ENCODE measurements around the gene PKP1.

The PKP1 gene

DNA sequence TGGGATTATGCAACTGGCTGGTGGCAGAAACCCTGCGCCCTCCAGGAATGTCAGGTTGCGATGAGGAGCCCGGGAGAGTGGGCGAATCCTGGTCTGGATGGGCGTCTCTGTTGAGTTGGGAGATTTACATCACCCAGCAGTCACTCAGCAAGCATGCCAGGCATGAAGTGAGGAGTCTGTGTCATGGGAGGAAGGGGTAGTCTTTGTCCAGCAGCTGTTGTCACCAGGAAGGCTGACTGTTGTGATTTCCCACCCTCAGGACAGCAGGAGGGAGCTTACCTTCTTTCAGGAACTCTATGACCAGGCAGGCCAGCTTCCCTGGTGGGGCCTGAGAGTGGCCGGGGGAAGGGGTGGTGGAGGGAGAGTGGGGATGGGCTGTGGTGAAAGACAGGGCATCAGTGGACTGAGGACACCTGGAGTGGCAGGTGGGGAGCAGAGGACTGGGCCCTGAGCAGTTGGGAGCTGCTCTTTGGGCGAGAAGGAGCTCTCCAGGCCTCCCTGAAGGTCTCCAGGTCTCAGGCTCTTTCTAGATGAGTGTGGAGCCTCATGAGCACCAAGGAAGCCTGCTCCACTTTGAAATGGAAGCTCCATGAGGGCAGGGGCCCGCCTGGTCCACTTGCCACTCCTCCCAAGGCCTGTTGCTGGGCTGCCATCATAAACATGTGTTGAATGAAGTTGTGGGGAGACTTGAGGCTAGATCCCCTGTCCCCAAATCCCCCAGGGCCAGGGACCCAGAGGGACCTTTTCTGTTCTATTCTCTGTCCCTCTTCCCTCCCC is 21.3 kb upstream of the PKP1 start:
- DNase-seq: no peak

DNA sequence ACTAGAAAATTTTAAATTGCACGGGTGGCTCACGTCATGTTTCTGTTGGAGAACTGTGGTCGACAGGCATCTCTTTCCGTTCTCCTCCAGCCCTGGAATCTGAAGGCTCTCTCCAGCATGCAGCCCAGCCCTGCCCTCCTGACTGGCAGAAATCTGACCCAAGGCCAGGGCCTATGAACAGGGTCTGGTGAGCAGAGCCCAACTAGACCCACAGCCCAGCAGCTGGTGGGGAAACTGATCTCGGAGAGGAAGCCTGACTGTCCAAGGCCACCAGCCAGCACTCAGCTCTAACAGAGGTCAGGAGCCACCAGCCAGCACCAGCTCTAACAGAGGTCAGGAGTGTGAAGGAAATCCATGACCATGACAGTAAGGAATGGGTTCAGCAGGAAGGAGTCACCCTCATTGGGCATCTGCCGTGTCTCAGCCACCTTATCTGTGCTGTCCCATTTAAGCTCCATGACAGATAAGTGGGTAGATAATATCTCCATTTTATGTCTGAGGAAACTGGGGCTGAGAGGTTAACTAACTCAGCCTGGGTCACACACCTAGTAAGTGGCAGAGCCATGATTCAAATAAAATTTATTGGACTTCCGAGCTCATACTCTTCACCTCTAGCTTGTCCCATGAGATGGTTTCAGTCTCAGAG is 20.2 kb upstream of the PKP1 start:
- no peak for DNase-seq

DNA sequence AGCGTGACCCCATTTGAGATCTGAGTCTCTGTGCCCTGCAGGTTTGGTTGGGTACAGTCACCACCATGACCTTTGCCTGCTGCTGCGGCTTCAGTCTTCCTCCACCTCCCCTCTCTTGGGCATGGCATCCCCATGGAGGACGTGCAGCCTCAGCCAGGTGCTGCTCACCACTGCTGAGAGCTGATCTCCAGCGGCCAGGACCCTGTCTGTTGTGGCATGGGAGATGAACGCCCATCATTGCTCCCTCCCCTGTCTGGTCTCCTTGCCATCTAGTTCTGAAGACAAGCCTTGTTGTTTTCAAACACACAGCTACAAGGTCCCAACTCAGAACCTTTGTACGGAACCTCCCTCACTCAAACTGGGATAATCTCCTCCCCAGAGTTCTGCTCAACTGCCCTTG is 19.2 kb upstream of the PKP1 start:
- DNase-seq: no peak

DNA sequence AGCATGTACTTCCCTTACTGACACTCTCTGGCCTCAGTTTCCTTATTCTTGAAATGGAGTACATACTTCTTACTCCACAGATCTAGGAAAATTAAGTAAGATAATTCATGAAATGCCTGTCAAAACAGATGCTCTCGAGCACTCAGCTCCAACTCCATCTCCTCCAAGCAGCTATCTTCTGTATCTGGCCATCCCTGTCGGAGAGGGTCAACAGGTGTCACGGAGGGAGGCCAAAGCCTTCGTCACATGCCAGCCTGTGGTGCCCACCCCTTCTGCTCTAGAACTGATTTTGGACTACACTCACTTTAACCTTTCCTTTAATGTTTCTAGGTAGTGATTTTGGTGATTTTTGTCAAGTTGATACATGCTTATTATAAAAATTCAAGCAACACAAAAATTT is 18.8 kb upstream of the PKP1 start:
- DNase-seq: no peak

DNA sequence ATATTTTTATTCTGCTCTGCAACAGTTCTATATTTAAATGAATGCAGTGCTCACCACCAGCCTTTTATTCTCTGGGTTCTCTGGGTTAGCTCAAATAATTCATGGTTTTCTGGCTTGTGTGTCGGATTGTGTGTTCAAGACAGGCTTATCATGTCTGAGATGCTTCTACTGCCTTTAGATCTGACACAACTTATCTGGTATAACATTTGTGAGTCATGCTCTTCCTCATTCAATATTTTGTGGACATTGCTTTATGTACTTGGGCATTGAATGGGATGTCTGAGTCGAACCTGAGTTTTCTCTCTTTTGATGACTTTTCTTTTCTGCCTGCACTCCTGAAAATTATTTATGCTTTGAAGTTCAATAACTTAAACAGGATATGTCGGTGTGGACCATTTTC is 17.6 kb upstream of the PKP1 start:
- no peak for DNase-seq

DNA sequence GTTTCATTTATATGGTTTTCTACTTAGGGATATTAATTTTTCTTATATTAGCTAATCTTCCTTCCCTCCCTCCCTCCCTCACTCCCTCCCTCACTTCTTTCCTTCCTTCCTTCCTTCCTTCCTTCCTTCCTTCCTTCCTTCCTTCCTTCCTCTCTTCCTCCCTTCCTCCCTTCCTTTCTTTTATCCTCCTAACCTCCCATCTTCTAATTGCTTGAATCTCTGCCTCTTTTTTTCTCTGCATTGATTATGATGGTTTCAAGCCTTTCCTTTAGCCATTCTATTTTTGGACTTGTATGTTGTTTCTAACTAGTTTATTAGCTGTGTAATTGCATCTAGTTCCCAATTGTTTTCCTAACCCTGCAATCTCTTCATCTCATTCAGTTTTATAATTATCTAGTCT is 17.0 kb upstream of the PKP1 start:
- DNase-seq: no peak

DNA sequence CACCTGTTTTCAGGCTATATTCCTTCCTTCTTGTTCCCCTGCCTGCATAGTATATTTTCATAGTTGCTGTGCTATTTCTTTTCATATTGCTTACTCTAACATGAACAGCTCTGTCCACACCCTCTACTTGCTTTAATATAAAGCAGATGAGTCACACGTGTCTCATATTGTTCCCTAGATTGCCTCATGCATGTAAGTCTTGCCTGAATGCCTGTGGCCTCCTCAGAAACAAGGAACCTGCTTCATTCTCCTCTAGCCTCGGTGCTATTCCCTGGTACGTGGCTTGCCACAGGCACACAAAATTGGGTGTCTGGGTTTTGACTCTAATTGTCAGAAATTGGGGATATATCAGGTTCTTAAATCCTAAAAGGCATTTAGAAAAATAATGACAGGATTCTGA is 16.5 kb upstream of the PKP1 start:
- DNase-seq: no peak

DNA sequence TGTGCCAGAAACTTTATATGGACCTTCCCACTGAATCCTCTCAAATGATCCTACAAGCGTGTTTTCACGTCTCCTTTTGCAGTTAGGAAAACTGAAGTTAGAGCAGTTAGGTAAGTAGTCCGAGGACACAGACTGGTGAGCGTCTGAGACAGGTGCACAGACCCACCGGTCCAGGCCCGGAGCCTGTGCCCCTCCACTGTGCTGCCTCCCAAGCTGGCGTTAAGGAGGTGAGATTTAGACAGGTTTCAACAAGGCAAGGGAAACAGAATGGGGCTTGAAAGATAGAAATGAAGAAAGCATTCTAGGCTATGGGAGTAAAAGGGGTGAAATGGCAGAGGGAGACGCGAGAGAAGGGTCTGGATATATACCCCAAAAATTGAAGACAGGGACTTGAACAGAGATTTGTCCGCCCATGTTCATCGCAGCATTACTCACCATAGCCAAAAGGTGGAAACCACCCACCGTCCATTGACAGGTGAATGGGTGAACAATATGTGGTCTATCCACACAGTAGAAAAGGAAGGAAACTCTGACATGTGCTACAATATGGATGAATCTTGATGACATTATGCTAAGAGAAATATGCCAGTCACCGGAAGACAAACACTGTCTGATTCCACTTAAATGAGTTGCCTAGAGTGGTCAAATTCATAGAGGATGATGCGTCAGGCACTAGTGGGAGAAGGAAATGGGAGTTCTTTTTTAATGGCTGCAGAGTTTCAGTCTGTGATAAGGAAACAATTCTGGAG is 15.7 kb upstream of the PKP1 start:
- DNase-seq: no peak

DNA sequence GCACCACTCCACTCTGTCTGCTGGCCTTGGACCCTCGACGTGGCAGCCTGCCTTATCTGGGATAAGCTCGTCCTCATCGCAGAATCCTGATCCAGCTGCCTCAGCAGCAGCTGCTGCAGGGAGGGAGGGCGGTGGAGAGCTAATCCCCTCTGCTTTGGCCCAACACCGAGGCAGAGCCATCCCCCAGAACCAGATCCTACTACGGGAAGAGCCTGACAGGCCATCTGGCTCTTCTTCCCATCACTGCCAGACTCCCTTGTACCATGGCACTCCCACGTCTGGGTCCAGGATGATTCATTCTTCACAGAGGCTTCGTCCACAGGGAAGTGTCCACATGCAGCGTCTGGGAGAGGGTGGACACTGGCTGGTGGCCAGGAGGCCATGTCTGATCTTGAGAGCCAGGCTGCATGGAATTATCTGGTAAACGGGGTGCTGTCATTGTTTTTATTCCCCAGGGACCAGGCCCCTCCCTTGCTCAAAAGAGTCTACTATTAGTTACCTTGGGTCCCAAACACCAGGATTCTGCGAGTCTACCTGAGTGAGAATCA is 14.6 kb upstream of the PKP1 start:
- DNase-seq: no peak

DNA sequence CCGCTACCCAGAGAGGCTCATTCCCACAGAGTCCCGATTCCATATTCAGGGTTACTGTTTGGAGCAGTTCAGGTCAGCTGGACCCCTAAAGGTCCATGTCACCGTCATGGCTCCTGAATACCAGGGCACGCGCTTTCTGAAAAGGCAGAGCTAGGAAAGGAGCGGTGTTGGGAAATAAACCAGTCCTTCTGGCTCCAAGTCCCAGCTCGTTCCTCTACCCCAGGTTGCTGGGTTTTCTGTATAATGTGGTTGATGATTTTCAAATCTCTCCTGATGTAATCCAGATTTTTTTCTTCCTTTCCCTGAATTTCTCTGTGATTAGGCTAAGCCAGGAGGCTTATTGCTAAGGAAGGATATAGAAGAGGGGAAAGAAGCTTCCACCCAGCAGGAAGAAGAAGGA is 14.0 kb upstream of the PKP1 start:
- DNase-seq: no peak

DNA sequence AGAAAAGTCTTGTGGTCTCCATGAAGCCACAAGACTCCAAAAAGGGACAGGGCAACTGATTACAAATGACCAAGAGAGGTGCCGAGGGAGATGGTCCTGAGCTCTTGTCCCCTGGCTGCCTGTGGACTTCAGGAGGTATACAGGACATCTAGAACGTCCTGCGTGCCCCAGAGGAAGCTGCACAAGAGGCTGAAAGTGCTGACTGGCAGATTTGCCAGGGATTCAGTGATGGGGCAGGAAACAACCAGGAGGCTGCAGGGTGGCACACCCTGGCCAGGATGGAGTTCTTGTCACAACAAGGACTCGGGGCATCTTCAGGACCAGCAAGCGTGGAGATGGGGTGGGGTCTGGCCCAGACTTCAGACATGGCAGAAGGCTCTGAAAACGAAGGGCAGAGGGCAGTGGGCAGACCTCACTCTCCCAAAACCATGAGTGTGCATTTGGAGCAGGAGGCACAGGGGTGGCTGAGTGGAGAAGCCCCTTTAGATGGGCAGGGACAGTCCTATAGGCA is 13.4 kb upstream of the PKP1 start:
- no peak for DNase-seq

DNA sequence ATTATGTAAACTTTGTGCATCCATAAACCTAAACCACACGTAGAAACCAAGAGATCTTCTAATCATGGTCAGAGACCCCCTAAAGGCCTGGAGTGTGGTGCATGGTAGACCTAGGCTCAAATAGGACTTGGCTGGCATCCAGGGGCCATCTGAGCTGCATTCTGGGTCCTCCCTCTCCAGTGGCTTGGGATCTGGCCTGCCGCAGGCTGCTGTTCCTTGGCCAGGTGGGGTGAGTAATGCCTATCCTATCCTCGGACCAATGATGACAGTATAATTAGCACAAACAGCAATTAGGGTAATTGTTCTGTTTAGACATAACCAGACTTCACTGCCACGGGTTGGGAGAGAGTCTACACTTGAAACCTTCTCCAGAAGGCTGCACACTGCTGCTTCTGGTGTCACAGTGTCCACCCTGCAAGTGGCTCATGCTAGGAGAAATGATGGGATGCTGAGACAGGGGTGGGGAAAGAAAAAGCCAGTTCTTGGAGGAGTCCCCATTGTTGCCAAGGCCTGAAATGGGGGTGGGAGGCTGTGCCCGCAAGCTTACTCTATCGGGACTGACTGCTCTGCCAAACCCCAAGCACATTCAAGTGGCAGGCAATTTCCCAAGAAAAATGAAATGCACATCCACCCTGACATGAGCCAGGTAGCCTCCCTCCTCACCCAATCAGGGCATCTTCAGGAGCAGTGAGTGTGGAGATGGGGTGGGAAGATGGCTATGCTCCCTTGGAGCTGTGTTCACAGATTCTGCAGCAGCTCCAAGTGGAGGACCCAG is 12.5 kb upstream of the PKP1 start:
- DNase-seq: no peak

DNA sequence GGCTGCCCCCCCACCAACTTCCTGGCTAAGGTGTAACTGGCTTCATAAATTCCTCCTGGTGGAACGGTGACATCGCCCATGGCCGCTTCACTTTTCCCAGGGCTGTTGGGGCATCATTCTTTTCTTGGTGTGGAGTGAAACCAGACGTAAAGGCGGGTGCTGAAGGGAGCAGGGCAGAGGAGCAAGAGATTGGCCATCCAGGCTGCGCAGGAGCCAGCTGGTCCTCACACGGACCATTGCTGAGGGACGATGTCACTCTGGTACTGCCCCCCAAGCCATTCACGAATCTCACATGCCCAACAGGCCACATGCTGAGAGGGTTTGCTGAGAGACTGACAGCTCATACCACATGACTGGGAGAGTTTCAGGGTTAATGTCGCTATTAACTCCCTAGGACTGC is 10.5 kb upstream of the PKP1 start:
- DNase-seq: no peak

DNA sequence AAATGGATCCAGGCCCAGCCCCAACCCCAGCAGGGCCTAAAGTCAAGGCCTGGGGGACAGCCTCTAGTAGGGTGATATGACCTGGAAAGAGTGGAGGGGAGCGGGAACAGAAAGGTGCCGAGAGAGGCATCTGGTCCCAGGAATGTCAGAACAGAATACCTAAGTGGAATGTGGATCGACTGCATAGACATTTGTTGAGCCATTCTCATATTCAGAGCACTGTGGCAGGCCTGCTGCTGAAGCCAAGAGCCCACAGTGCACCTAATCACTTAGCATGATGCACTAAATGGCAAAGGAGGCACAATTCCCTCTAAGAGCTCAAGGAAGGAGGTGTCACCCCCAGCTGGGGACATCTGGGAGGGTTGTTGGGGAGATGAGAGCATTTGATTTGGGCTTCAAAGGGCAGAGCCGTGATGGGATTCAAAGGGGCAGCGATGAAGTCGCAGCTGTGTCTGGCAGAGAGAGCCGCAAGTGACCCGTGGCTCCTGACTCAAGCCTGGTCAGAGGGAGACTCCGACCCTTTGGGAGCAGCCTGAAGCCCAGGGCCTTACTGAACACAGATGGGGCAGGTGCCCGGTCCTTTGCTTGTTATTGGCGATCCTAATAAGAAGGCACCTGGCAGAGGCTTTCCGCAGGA is 8.6 kb upstream of the PKP1 start:
- DNase-seq: no peak

DNA sequence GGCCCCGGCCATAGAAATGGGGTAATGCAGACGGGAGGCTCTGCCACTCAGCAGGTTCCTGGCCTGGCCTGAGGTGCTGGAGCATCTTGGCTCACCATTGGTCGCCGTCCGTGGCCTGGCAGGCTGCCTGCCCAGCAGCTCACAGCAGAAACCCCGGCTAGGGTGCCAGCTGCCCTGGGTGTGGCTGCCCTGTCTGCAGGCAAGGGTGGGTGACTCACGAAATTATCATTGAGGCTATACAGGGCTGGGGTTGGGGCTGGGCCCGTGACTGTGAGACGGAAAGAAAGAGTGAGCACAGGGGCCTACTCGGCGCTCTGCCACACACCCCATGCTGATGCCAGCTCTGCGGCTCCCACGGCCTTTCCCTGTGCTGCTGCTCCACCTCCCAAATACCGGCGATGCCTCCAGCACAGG is 8.0 kb upstream of the PKP1 start:
- no peak for DNase-seq

DNA sequence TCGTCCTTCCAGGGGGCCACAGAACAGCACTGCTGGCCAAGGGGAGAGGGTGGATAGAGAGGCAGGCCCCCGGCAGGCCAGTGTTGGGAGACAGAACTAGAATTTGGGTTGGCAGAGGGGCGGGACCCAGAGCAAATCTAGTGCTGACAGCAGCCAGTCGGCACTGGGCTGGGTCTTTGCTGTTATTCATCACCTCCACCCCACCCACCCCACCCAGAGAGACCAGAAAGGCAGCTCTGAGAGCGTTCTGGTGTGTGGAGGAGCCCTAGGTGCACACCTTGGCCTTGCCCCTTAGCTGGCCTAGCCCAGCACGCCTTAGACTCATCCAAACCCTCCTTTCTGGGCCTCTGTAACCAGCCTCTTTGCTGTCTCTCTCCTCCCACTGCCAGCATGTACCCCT is 6.4 kb upstream of the PKP1 start:
- no peak for DNase-seq

DNA sequence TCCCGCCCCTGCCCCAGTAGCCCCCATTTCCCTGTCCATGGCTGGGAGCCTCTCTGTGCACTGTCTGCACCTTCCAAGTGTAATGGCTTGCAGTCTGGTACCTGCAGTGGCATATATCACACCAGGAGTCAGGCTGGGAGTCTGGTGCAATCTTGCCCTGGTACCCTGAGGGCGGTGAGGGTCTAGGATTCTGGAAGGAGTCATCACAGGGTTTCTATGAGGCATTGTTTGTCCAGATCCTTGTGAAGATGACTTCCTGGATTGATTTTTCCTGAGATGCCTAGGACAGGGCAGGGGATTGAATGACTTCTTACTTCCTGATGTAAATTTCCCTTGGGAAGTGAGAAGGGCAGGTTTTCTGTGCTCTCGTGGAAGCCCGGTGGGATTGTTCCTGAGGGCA is 5.9 kb upstream of the PKP1 start:
- DNase-seq: no peak

DNA sequence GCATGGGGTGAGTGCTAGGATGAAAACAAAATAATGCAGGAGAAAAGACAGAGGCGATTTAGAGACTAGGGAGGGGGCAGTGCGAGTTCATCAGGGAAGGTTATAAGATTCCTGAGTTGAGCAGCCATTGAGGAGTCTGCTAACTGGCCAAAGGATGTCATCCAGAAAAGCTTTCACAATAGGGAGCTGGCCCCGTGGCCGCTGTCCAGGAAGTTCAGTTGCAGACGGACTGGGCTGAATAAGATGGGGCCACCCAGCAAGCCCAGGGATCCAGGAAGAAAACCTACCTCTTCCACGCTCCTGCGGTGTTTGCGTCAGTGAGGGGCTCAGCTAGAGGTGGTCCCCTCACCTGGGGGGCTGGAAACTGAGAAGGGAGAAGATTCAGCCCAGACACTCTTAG is 4.0 kb upstream of the PKP1 start:
- DNase-seq: no peak

DNA sequence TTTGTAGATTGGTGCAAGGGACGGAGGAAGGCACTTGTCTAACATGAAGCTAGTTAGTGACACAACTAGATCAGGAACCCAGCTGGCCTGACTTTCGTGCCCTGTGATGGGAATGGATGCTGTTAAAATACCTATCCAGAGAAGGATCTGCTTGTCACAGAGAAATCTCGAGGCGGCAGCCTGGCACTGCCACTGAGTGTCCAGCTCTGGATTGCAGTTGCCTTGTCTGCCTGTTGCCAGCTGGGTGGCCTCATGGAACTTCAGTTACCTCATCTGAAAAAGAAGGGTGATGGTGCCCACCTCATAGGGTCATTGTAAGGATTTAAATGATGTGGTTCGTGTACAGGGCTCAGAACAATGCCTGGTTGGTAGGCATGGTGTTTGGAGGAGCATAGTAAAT is 2.4 kb upstream of the PKP1 start:
- DNase-seq: no peak

DNA sequence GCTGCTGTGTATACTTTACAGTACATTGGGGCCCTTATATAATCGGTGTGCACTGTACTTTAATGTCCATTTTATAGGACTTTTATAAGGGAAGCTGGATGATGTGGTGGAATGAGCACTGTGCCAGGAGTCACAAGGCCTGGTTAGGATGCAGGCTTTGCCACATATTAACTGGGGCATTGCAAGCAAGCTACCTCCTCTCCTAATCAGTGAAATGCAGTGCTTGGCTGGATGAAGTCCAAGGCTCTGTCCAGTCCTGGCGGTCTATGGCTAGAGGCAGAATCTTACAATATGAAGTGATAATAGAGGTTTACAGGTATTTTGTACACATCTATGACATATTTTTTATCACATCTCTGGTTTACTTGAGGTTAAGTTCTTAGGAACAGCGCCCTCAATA is 1.7 kb upstream of the PKP1 start:
- no peak for DNase-seq

DNA sequence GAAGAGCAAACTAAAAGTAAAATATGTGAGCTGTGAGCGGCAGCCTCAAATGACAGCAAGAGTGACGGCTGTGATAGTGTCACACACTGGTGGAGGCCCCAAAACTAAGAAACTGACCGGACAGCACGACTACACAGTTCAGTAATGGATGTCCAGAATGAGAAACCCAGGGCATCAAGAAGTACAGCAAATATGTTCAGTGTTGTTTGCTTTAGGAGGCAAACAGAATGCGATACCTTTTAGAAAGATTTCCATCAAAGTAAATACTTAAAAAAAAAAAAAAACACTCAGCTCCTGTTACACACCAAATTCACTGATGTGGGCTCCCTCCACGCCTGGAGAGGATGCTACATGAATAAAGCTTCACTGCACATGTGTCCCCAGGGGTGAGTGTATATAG is 1.1 kb upstream of the PKP1 start:
- DNase-seq: no peak

DNA sequence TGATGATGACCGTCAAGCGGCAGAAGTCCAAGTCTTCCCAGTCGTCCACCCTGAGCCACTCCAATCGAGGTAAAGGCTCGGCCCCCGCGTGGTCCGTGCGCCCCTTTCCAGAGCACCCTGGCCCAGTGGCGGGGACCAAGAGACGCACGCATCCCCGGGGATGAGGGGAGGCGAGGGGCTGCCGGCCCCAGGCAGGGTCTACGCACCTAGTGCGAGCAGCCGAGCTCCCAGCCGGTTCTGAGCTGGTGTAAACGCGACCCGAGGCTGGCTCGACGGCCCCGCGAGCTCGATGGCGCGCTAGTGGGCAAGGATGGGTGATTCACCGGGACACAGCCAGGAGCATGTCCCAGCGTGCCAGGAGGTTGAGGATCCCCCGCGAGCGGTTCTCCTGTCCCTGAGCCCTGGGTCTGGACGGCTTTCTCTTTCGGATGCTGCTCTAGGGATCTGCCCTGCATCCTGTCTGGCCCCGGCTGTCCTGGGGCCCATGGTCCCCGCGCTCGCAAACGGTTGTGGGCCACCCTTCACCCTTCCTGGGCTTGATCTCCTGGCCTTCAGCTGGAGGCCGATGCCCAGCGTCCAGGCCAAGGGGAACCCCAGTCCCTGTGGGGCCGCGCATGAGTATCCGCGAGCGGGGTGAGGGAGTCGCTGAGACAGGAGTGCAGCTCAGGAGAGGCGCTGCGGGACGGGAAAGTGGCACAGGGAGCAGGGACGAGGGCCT is 689 bp downstream of the PKP1 start:
- no peak for DNase-seq
